BE2C (cell line): Measurements from ENCODE around the gene PTK6.

Source experiments
- DNase-seq: peaks from one replicate; pipeline ENCODE4 v3.0.0-alpha.2; 2020
- H3K27me3 ChIP-seq: fragments of 250-450 bp; sonication (Bioruptor Pico); 2 replicates; pipeline ENCODE4 v1.5.1; 2020; ENCODE audit warnings: mild to moderate bottlenecking
- H3K36me3 ChIP-seq: fragments of 250-450 bp; sonication (Bioruptor Pico); 2 replicates; pipeline ENCODE4 v1.5.1; 2020; ENCODE audit warnings: mild to moderate bottlenecking
- H3K4me1 ChIP-seq: fragments of 250-450 bp; sonication (Bioruptor Pico); 2 replicates; pipeline ENCODE4 v1.5.1; 2020
- H3K4me3 ChIP-seq: 2 replicates; pipeline ENCODE4 v1.5.1; 2011; ENCODE audit warnings: low read depth, low read length
- H3K9me3 ChIP-seq: fragments of 250-450 bp; sonication (Bioruptor Pico); 2 replicates; pipeline ENCODE4 v1.5.1; 2020
- CTCF ChIP-seq: IDR thresholded peaks from 2 replicates; pipeline ENCODE4 v1.5.1; 2012; ENCODE audit warnings: mild to moderate bottlenecking, low read depth, low read length

PTK6 gene

GRCh38 chr20:63579017-63579694 lies 42.0 kb upstream of the PTK6 start:
- Histone ChIP-seq H3K9me3 (no peaks in the 10 kb centered on the region), H3K36me3 (no peaks in the 10 kb centered on the region), H3K4me1 (peaks cover 12% of the 10 kb centered on the region), H3K27me3 (no peaks in the 10 kb centered on the region), H3K4me3 (no peak overlapping the region)
- TF ChIP-seq CTCF = no peak
- no peak for DNase-seq

- H3K27me3 ChIP-seq = no peaks in the 10 kb centered on the region
- peaks cover 12% of the 10 kb centered on the region for H3K4me1 ChIP-seq
- no peak for TF ChIP-seq CTCF
- H3K36me3 ChIP-seq = no peaks in the 10 kb centered on the region
- DNase-seq = no peak
- H3K4me3 ChIP-seq = no peak overlapping the region
- H3K9me3 ChIP-seq = no peaks in the 10 kb centered on the region
These were observed 41.2 kb upstream of the PTK6 start for GRCh38 chr20:63578224-63579016.

- Histone ChIP-seq H3K4me3 (no peak overlapping the region), H3K36me3 (no peaks in the 10 kb centered on the region), H3K4me1 (peaks cover 12% of the 10 kb centered on the region), H3K27me3 (no peaks in the 10 kb centered on the region), H3K9me3 (no peaks in the 10 kb centered on the region)
- peak; percentile 85 for DNase-seq
- no peak for TF ChIP-seq CTCF
These were observed 40.2 kb upstream of the PTK6 start for GRCh38 chr20:63577317-63577894.

GRCh38 chr20:63576311-63576710 lies 39.1 kb upstream of the PTK6 start:
- no peak for DNase-seq
- Histone ChIP-seq H3K9me3 (no peaks in the 10 kb centered on the region), H3K4me1 (peaks cover 12% of the 10 kb centered on the region), H3K27me3 (no peaks in the 10 kb centered on the region), H3K36me3 (no peaks in the 10 kb centered on the region), H3K4me3 (no peak overlapping the region)
- TF ChIP-seq CTCF = no peak

- Histone ChIP-seq H3K4me3 (no peak overlapping the region), H3K27me3 (no peaks in the 10 kb centered on the region), H3K4me1 (peaks cover 9% of the 10 kb centered on the region), H3K36me3 (no peaks in the 10 kb centered on the region), H3K9me3 (no peaks in the 10 kb centered on the region)
- TF ChIP-seq CTCF = no peak
- no peak for DNase-seq
These were observed 37.9 kb upstream of the PTK6 start for GRCh38 chr20:63574829-63575743.
